Endothelial cell of umbilical vein (primary cell): Measurements from ENCODE around the gene CCL17. TPM values are rescaled to one million over a fixed set of nuclear protein-coding genes. Genes with fewer than 3 reads are reported as not detected.

ENCODE experiments used
- BruUV-seq: library from RNA; stranded (reverse); fragments of 400-500 nt; replicated peaks from 2 replicates; lab custom pipeline; 2021; lab: Mats Ljungman, UMichigan
- CTCF ChIA-PET: fragments of 300-600, 350-600 bp; sonication (Branson Sonifier 250); formaldehyde crosslinking; loops from one replicate; lab custom pipeline; 2021; ENCODE audit warnings: antibody characterized with exemption, inconsistent platforms; lab: Charles Lee
- POLR2A ChIA-PET: fragments of 300-600, 350-600 bp; sonication (Branson Sonifier 250); formaldehyde crosslinking; loops from one replicate; lab custom pipeline; 2021; ENCODE audit warnings: antibody characterized with exemption, inconsistent platforms; lab: Charles Lee
- DNase-seq: peaks from one replicate; pipeline ENCODE4 v3.0.0-alpha.2; 2011; ENCODE audit warnings: low read depth, low spot score
- FAIRE-seq: peaks from 2 replicates; lab custom pipeline; 2011; peaks lifted over from hg19 to GRCh38; lab: Jason Lieb, UNC
- H2AFZ ChIP-seq: 2 replicates; pipeline ENCODE4 v1.6.0; 2012; ENCODE audit warnings: low read depth, low read length, control low read depth, inconsistent platforms
- H3K27ac ChIP-seq: 2 replicates; pipeline ENCODE4 v1.5.1; 2011; ENCODE audit warnings: low read depth, mild to moderate bottlenecking, control low read depth, low read length, moderate library complexity; ENCODE audit not compliant: insufficient read depth
- H3K27me3 ChIP-seq, 2 experiments: 2 replicates each; pipeline versions ENCODE4 v1.6.0 to v1.6.1; 2011; ENCODE audit warnings: low read length in 2 of 2, mixed read lengths in 1 of 2; ENCODE audit not compliant: control insufficient read depth in 2 of 2, insufficient read depth in 2 of 2
- H3K36me3 ChIP-seq, 2 experiments: 2 replicates in 1 of 2; 3 replicates in 1 of 2; pipeline ENCODE4 v1.5.1; 2011; ENCODE audit warnings: low read length in 2 of 2, mild to moderate bottlenecking in 1 of 2, moderate library complexity in 1 of 2; ENCODE audit not compliant: control insufficient read depth in 2 of 2, insufficient read depth in 2 of 2; ENCODE audit errors: extremely low read depth in 1 of 2
- H3K4me1 ChIP-seq: 3 replicates; pipeline ENCODE4 v1.5.1; 2011; ENCODE audit warnings: mild to moderate bottlenecking, low read length; ENCODE audit not compliant: control insufficient read depth, insufficient read depth; ENCODE audit errors: extremely low read depth
- H3K4me2 ChIP-seq: 2 replicates; pipeline ENCODE4 v1.6.1; 2011; ENCODE audit warnings: low read length, control low read depth, mixed read lengths; ENCODE audit not compliant: insufficient read depth
- H3K4me3 ChIP-seq, 3 experiments: fragments of 200-600 bp in 1 of 3; sonication (generic), shearing (Covaris generic) in 1 of 3; replicated peaks in 1 of 3; 2 replicates each; pipeline ENCODE4 v1.5.1; 2011 to 2016; ENCODE audit warnings: control low read depth in 3 of 3, low read length in 3 of 3, mild to moderate bottlenecking in 2 of 3, inconsistent platforms in 1 of 3, low read depth in 1 of 3, moderate library complexity in 1 of 3; ENCODE audit not compliant: insufficient read depth in 1 of 3
- H3K79me2 ChIP-seq: 2 replicates; pipeline ENCODE4 v1.6.0; 2012; ENCODE audit warnings: low read length, inconsistent platforms; ENCODE audit not compliant: control insufficient read depth, insufficient read depth
- H3K9ac ChIP-seq: replicated peaks from 2 replicates; pipeline ENCODE3; 2011; ENCODE audit warnings: low read length, control low read depth; ENCODE audit not compliant: insufficient read depth; ENCODE audit errors: extremely low read depth
- H3K9me1 ChIP-seq: replicated peaks from 3 replicates; pipeline ENCODE4 v1.6.0; 2011; ENCODE audit warnings: mild to moderate bottlenecking, low read length; ENCODE audit not compliant: control insufficient read depth, insufficient read depth; ENCODE audit errors: extremely low read depth
- H3K9me3 ChIP-seq: replicated peaks from 2 replicates; pipeline ENCODE4 v1.5.1; 2012; ENCODE audit warnings: low read length, inconsistent platforms; ENCODE audit not compliant: control insufficient read depth, insufficient read depth
- H4K20me1 ChIP-seq: replicated peaks from 2 replicates; pipeline ENCODE3; 2011; ENCODE audit warnings: mild to moderate bottlenecking, low read length; ENCODE audit not compliant: control insufficient read depth, insufficient read depth; ENCODE audit errors: extremely low read depth
- EZH2 ChIP-seq: IDR thresholded peaks from 2 replicates; pipeline ENCODE4 v1.6.1; 2012; ENCODE audit warnings: borderline replicate concordance, low read depth, mild to moderate bottlenecking, moderate library complexity, low read length, inconsistent platforms; ENCODE audit not compliant: severe bottlenecking
- FOS ChIP-seq: IDR thresholded peaks from 2 replicates; pipeline ENCODE4 v1.6.1; 2011; ENCODE audit warnings: mild to moderate bottlenecking, low read length, moderate library complexity, borderline replicate concordance; ENCODE audit not compliant: insufficient read depth
- GATA2 ChIP-seq: IDR thresholded peaks from 2 replicates; pipeline ENCODE4 v1.7.0; 2011; ENCODE audit warnings: low read depth, mild to moderate bottlenecking, moderate library complexity, mixed read lengths, low read length; ENCODE audit not compliant: insufficient read length, insufficient read depth
- JUN ChIP-seq: IDR thresholded peaks from 2 replicates; pipeline ENCODE4 v1.6.1; 2011; ENCODE audit warnings: borderline replicate concordance, low read depth; ENCODE audit not compliant: insufficient read length, insufficient read depth
- MYC ChIP-seq: IDR thresholded peaks from one replicate; pipeline ENCODE4 v1.6.1; 2011; ENCODE audit warnings: mild to moderate bottlenecking, low read depth, low read length
- POLR2A ChIP-seq: IDR thresholded peaks from 2 replicates; pipeline ENCODE4 v1.6.1; 2012; ENCODE audit warnings: low read depth, mild to moderate bottlenecking, control low read depth, low read length
- POLR2AphosphoS5 ChIP-seq: IDR thresholded peaks from 2 replicates; pipeline ENCODE4 v1.6.1; 2012; ENCODE audit warnings: low read depth, mild to moderate bottlenecking, control low read depth, low read length, moderate library complexity; ENCODE audit not compliant: insufficient read depth
- dilution Hi-C: fragments of 300-500 bp; cut with MboI; formaldehyde crosslinking; loops from one replicate; pipeline ENCODE4 v1.15.0; 2019; ENCODE audit warnings: low sequenced_read_pairs; ENCODE audit not compliant: extremely low pct_ligation_motif_present
- intact Hi-C: fragments of 100-400 bp; cut with micrococcal nuclease; formaldehyde crosslinking; loops from one replicate; pipeline ENCODE4 v1.10.0; 2022
- polyA plus RNA-seq, 4 experiments: library from polyadenylated mRNA; depleted of rRNA in 3 of 4; stranded (reverse) in 3 of 4; unstranded in 1 of 4; fragments of >200 nt; gene quantifications; 2 replicates each; pipeline versions ENCODE4 v1.2.1 to v1.2.3, GENCODE V29; 2011 to 2012; ENCODE audit warnings: missing spikeins in 1 of 4
- total RNA-seq: library from RNA; stranded (reverse); gene quantifications from 2 replicates; pipeline ENCODE4 v1.2.3, GENCODE V29; 2021
- TF ChIP-seq, protein P1 (sequence below), 2 donors: IDR thresholded peaks; 1 replicate in 1 of 2; 2 replicates in 1 of 2; pipeline ENCODE4 v1.5.1; 2011; ENCODE audit warnings: low read length in 2 of 2, mild to moderate bottlenecking in 2 of 2, moderate library complexity in 2 of 2, control low read depth in 1 of 2, inconsistent platforms in 1 of 2, low read depth in 1 of 2; ENCODE audit not compliant: insufficient read depth in 1 of 2; ENCODE audit errors: extremely low read depth in 1 of 2
- TF ChIP-seq, protein P2 (sequence below): IDR thresholded peaks from 2 replicates; pipeline ENCODE4 v1.6.1; 2011; ENCODE audit not compliant: insufficient read depth, insufficient read length

CCL17 gene
- total and polyA plus RNA-seq, 2 donors (not counting 3 experiments of a cell fraction or from before 2014, with no cell fraction given) = not detected

GRCh38 chr16:57389087-57389468 is 15.5 kb upstream of the CCL17 start:
- Histone ChIP-seq H3K36me3 (no peaks in the 10 kb centered on the region), H3K9me3 (no peaks in the 10 kb centered on the region), H3K9ac (no peak overlapping the region), H3K4me3 (no peak overlapping the region), H3K27me3 (peaks cover under 1 to 4% of the 10 kb centered on the region in 2 experiments), H3K27ac (no peak overlapping the region), H3K9me1 (no peaks in the 10 kb centered on the region), H3K4me2 (no peak overlapping the region), H4K20me1 (no peaks in the 10 kb centered on the region), H2AFZ (no peak overlapping the region), H3K79me2 (no peaks in the 10 kb centered on the region), H3K4me1 (peaks cover 12% of the 10 kb centered on the region)
- no peak for TF ChIP-seq MYC
- TF ChIP-seq POLR2A = no peak
- TF ChIP-seq POLR2AphosphoS5 = no peak
- TF ChIP-seq, protein P1, sequence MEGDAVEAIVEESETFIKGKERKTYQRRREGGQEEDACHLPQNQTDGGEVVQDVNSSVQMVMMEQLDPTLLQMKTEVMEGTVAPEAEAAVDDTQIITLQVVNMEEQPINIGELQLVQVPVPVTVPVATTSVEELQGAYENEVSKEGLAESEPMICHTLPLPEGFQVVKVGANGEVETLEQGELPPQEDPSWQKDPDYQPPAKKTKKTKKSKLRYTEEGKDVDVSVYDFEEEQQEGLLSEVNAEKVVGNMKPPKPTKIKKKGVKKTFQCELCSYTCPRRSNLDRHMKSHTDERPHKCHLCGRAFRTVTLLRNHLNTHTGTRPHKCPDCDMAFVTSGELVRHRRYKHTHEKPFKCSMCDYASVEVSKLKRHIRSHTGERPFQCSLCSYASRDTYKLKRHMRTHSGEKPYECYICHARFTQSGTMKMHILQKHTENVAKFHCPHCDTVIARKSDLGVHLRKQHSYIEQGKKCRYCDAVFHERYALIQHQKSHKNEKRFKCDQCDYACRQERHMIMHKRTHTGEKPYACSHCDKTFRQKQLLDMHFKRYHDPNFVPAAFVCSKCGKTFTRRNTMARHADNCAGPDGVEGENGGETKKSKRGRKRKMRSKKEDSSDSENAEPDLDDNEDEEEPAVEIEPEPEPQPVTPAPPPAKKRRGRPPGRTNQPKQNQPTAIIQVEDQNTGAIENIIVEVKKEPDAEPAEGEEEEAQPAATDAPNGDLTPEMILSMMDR (IDR thresholded peaks at IDR 0.05; ENCODE audit: extremely low read depth in 1 of 2, insufficient read depth in 1 of 2, low read depth in 1 of 2, low read length in 2 of 2) = no peak
- no peak for TF ChIP-seq EZH2
- TF ChIP-seq GATA2 = no peak
- TF ChIP-seq, protein P2, sequence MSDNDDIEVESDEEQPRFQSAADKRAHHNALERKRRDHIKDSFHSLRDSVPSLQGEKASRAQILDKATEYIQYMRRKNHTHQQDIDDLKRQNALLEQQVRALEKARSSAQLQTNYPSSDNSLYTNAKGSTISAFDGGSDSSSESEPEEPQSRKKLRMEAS = no peak
- no peak for TF ChIP-seq FOS
- TF ChIP-seq JUN = no peak
- DNase-seq = no peak
- ChIA-PET CTCF (no interaction called here), POLR2A (no interaction called here)
- no peak for FAIRE-seq
- intact Hi-C loops (no loop called here), dilution Hi-C loops (no loop called here)
- BruUV-seq = no TSS peak
